GM19455 (cell line): ENCODE results near the gene PUS1.
"Not testable (repeated sequence)": the region's sequence is repeated elsewhere in the genome, so short reads cannot be mapped to it uniquely, and the experiment has no call there.

Experiments
- ATAC-seq: cut with Tn5 transposase; IDR thresholded peaks from one replicate; pipeline ENCODE4 v1.9.1; 2021; ENCODE audit not compliant: unreplicated experiment

The PUS1 gene

DNA sequence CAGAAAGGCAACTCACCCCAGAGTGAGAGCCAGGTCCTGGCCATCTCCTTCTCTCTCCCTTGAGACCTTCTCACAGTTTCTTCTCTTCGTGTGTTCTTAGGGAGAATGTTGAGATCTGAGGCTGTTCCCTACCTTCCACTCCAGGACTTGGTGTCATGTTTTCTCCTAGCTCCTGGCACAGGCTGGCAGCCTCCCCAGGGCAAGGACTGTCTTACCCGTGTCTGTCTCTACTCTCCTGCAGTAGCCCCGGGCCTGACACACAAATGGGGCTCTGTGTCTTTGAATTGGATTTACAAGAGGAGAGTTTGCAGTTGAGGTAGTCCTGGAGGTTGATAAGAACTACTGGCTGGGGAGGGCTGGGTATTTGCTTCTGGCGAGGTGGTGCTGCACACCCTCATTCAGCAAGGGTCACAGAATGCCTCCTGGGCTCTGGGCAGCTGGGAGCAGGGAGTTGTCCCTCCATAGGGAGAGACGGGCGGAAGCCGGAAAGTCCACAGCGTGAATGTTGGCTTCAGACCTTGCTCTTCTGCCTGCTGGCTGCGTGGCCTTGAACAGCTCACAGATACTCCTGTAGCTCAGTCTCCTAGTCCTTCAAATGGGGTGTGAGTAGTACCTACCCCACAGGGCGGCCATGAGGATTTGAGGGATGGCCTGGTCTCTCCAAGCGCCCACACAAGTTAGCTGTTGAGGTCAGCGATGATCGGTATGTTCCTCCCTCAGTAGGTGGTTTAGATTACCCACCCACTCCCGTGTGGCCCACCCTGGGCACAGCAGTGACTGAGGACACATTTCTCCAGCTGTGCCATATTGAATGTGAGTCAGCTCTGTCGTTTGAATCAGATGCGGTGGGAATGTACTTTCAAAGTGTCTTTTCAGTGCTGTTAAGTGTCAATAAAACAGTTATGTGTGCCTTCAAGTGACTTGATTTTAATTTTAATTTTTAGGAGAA is 30.8 kb downstream of the PUS1 start:
- no peak for ATAC-seq

DNA sequence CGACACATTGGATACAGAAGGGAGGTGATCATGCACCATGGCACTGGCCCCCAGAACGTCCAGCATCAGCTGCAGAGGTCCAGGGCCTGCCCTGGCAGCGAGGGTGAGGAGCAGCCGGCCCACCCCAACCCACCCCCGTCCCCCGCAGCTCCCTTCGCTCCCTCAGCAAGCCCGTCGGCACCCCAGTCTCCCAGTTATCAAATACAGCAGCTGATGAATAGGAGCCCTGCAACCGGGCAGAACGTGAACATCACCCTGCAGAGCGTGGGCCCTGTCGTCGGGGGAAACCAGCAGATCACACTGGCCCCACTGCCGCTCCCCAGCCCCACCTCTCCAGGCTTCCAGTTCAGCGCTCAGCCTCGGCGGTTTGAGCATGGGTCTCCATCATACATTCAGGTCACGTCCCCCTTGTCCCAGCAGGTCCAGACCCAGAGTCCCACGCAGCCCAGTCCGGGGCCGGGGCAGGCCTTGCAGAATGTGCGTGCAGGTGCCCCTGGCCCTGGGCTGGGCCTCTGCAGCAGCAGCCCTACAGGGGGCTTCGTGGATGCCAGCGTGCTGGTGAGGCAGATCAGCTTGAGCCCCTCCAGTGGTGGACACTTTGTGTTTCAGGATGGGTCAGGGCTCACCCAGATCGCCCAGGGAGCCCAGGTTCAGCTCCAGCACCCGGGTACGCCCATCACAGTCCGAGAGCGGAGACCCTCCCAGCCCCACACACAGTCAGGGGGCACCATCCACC is 31.7 kb downstream of the PUS1 start:
- ATAC-seq = not testable (repeated sequence)

DNA sequence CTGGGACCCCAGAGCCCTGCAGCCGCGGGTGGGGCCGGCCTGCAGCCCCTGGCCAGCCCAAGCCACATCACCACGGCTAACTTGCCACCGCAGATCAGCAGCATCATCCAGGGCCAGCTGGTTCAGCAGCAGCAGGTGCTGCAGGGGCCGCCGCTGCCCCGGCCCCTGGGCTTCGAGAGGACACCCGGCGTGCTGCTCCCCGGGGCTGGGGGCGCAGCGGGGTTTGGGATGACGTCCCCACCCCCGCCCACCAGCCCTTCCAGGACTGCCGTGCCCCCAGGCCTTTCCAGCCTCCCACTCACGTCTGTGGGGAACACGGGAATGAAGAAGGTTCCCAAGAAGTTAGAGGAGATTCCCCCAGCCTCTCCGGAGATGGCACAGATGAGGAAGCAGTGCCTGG is 32.3 kb downstream of the PUS1 start:
- ATAC-seq = not testable (repeated sequence)

DNA sequence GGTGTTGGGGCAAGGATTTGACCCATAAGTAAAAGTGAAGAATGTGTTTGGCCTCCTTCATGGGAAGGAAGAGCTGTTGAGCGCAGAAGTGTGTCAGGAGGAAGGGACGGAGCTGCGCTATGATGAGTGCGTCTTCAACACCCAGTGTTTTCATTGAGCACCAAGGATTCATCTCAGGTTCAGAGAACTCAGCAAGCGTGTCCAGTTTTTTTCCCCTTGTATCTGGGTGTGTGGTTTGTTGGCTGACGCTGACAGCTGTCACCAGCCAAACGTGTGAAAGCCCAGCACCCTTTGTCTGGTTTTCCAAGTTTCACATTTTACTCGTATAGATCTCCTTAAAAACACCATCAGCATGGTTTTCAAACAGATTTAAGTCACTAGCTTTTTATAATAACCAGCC is 33.0 kb downstream of the PUS1 start:
- ATAC-seq = no peak

DNA sequence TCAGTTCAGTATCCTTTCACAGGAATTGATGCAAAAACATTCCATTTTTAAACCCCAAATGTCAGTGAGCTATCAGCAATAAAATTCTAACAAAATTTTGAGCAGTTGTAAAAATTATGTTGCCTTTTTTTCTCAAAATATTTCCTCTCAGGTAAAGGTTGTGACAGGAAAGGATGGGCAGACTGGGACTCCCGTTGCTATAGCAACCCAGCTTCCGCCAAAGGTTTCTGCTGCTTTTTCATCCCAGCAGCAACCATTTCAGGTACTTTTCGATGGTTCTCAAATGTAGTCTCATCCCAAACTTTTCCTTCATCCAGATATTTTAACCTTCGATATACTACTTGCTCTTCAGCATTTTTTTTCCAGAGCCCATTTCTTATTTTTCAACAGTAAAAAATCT is 34.3 kb downstream of the PUS1 start:
- ATAC-seq = no peak

DNA sequence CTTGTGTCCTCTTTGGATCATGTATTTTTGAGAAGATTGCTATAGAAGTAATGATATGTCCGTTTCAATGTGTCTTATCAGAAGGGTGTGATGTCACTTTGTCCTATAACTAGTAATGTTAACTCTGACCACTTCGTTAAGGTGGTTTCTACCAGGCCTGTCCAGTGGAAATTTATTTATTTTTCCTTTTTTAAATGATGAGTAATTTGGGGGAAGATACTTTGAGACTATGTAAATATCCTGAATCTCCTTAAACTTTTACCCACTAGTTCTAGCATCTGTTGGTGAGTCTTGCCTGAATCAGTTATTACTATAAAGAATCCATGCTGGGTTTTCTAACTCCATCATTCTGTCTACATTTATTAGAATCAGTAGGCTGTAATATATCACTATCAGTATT is 36.0 kb downstream of the PUS1 start:
- ATAC-seq = no peak

DNA sequence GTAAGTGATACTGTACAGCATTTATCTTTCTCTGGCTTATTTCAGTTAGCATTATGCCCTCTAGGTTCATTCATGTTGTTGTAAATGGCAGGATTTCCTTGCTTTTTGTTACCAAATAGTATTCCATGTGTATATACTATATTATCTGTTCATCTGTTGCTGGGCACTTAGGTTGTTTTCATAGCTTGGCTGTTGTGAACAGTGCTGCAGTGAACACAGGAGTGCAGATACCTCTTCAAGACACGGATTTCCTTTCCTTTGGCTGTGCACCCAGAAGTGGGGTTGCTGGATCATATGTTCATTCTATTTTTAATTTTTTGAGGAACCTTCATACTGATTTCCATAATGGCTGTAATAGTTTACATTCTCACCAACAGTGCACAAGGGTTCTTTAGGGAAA is 42.1 kb downstream of the PUS1 start:
- ATAC-seq = no peak

DNA sequence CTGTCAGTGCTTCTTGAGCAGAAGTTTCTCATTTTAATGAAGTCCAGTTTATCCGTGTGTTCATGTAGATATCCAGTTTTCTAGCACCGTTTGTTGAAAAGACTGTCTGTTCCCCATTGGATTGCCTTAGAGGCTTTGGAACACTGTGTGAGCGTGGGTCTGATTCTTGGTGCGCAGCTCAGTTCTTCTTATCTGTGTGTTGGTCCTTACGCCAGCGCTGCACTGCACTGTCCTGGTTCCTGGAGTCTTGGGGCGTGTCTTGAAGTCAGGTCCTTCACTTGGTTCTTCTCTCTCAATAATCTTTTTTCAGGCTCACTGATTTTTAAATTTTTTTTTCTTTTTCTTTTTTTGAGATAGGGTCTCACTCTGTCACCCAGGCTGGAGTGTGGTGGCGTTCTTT is 46.2 kb downstream of the PUS1 start:
- ATAC-seq = no peak

DNA sequence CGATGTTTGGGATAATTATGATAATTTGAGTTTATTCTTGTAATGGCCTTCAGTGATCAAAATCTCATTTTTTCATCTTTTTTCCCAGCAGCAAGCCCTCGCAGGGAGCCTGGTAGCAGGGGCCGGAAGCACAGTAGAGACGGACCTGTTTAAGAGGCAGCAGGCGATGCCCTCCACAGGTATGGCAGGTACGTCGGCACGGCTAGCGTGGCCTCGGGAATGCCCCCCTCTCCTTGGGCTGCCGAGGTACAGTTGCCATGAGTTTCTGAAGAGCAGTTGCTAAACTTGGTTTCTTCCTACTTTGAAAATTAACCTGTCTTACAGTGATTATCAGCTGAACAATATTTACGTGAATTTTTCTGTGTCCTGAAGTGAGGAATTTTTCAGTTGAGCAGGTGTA is 50.5 kb downstream of the PUS1 start:
- ATAC-seq = no peak

DNA sequence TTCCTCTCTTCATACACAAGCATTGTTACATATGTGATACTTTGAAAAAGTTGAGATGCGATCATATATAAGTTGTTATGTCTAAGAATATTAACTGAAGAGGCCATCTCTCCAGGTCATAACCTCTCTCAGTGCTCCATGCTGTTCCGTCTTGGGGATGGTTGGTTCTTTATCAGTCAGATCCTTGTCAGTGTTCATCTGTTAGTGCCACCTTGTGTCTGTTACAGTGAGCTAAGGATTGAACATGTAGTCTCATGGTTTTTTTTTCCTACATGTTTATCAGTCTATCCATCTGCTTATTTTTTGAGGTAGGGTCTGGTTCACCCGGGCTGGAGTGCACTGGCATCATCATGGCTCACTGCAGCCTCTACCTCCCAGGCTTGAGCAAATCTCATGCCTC is 51.2 kb downstream of the PUS1 start:
- no peak for ATAC-seq

DNA sequence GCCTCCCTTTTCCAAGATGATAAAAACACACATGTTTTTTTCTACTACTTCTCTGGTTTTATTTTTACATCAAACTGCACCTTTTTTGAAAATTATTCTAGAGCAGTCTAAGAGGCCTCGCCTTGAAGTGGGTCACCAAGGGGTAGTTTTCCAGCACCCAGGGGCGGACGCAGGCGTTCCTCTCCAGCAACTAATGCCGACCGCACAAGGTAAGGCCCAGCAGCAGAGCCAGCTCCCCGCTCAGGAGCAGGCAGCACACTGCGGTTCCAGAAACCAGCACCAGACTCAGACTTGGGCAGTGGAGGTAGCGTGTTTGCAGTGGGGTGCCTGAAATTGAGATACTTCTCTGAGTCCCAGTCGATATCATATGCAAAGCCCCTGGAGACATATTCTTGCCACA is 52.3 kb downstream of the PUS1 start:
- ATAC-seq = no peak

DNA sequence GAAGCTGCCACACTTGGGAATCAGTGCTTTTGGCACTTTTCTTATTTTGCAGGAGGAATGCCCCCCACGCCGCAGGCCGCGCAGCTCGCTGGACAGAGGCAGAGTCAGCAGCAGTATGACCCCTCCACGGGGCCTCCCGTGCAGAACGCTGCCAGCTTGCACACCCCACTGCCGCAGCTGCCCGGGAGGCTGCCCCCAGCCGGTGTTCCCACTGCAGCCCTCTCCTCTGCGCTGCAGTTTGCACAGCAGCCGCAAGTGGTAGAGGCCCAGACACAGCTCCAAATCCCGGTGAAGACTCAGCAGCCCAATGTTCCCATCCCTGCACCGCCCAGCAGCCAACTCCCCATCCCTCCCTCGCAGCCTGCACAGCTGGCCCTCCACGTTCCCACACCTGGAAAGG is 53.0 kb downstream of the PUS1 start:
- ATAC-seq = no peak

DNA sequence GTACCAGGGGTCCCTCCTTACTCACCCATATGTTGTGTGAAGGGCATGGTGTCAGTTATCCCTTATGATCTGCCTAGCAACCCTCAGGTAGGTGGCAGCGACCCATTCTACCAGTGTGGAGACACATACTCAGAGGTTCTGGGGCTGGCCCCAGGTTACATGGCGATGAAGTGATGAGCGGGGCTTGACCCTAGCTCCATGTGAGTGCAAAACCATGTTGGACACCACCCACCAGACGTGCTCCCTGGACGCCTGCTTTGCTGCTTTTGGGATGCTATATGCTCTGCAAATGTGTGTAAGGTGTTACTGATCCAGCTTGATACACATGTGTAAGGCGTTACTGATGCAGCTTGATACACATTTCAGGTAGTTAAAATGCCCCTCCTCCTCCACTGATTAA is 54.0 kb downstream of the PUS1 start:
- ATAC-seq = no peak

DNA sequence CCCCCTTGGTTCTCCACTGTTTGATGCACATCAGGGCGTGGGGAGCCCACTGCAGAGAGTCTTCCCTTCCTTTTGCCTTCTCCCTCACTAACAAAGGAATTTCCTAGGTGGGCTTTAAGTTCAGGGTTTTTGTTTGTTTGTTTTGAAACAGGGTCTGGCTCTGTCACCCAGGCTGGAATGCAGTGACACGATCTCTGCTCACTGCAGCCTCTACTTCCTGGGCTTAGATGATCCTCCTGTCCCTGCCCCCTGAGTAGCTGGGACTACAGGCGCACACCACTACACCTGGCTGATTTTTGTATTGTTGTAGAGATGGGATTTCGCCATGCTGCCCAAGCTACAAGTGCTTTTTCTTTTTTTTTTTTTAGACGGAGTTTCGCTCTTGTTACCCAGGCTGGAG is 54.5 kb downstream of the PUS1 start:
- ATAC-seq = no peak

DNA sequence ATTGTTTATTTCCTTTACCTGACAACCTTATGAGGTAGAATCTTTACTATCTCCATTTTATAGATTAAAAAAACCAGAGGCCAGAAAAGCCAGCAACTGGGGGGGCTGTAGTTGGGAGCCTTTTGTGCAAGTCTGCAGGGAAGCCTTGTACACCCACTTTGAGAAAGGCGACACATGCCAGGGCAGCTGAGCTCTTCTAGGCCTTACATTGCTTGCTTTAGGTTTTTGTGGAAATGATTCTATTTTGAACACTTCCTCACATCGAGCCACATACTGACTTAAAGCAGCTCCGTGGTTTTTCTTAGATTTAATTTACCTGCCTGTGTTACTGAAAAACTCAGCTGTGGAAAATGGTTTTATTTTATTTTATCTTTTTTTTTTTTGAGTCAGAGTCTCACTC is 55.3 kb downstream of the PUS1 start:
- ATAC-seq = no peak

DNA sequence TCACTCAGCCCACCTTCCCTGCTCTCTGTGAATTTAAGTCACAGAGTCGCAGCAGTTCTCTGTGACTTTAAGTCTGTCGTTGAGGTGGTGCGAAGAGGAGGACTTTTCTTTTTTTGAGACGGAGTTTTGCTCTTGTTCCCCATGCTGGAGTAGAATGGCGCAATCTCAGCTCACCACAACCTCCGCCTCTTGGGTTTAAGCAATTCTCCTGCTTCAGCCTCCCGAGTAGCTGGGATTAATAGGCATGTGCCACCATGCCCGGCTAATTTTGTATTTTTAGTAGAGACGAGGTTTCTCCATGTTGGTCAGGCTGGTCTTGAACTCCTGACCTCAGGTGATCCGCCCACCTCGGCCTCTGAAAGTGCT is 56.4 kb downstream of the PUS1 start:
- ATAC-seq = not testable (repeated sequence)

DNA sequence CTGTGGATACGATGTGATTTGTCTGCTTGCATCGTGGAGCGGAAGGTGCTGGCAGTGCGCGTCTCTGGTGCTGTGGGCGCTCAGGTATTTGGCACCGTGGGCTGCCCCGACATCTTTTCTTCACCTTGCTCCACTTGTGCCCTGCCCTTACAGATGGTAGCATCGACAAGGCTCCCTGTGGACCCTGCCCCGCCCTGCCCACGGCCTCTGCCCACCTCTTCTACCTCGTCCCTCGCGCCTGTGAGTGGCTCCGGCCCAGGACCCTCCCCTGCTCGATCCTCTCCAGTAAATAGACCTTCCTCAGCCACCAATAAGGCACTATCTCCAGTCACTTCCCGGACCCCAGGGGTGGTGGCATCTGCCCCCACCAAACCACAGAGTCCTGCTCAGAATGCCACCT is 57.3 kb downstream of the PUS1 start:
- ATAC-seq = no peak

DNA sequence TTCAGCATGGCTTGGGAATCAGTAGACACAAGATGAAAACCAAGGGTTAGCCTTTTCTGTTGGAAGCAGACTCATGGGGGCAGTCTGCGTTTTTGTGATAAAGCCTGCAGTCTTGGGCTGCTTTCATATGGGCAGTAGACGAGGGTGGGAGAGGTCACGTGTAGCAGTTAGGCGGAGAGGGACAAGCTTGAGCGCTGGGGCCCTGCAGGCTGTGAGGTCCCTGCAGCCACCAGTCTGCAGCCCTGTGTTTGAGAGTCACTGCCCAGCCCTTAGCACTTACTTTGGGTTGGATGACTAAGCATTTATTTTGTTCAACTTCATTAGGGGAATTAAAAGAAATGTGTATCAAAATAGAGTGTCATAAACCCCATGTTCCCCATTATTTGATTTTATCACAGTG is 57.8 kb downstream of the PUS1 start:
- ATAC-seq = no peak

DNA sequence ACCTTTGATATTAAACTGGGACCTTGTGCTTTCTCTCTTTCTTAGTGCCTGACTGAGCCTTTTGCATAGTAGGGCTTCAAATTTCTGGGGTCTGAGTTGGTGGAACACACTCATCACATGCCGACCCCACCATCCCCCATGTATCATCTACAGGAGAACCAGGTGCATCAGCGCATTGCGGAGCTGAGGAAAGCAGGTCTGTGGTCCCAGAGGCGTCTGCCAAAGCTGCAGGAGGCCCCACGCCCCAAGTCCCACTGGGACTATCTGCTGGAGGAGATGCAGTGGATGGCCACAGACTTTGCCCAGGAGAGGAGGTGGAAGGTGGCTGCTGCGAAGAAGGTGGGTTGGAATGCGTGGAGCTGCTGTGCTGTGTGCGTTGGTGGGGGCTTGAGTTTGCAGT is 58.5 kb downstream of the PUS1 start:
- no peak for ATAC-seq

DNA sequence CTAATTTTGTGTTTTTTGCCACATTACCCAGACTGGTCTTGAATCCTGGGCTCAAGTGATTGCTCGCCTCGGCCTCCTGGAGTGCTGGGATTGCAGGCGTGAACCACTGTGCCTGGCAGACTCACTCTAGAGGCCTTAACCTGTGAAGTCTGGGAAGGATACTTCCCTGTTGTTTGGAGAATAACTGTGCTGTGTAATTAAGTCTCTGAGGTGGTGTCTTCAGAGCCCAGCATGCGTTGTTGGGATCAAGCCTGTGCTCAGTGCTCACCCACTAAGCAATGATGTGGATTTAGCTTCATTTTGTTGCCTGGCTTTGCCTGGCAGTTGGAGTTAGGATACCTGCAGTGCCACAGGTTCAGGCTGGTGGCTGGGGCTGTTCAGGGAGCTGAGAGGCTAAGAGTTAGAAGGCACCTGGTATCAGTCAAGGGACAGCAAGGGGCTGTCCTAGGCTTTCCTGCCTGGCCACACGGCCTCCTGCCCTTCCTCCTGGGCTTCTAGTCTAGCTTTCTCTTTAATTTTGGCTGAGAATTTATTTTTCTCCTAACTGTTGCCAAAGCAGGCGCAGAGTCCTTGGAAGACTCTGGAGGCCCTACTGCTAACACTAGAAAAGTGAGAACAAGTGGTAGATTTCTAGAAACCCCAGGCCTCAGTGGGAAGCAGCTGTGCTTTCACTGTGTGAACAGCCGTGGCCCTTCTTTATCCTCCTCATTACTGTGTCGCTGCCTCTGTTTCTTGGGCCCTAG is 59.1 kb downstream of the PUS1 start:
- no peak for ATAC-seq

DNA sequence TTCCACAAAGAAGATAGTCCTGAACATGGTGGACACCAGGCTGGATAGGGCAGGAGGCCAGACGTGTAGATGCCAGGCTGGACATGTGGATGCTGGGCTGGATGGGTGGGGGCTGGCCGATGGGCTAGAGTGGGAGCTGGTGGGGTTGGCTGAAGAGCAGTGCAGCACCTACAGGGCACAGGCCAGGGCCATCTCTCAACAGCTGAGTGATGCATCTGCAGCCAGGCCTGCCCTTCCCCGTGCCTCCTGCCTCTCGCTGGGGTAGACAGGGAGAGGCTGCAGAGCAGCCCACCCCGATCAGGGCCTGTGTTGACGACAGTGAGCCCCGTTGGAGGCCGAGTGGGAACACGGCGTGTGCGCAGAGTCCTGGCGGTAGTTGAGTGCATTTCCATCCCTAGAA is 59.9 kb downstream of the PUS1 start:
- no peak for ATAC-seq
